Measurements from ENCODE around the gene CACNB3. TPM values are rescaled to one million over a fixed set of nuclear protein-coding genes. Genes with fewer than 3 reads are reported as not detected.

The CACNB3 gene
- total and polyA plus RNA-seq, 9 of the 15 experiments (the other 6 are each of a cell fraction or from before 2014, with no cell fraction given): 0.24 to 2.0 (median 1.5) TPM

GRCh38 chr12:48875944-48876515 lies 57.7 kb downstream of the CACNB3 start:
- no peak overlapping the region for H3K27ac ChIP-seq (ENCODE audit: extremely low read depth, low read depth, low read length)
- no peaks in the 10 kb centered on the region for H4K20me1 ChIP-seq (replicated peaks; ENCODE audit: control insufficient read depth, insufficient read depth, low read length)
- ChIA-PET POLR2A (interaction anchor here (0.8 to 2.1 kb wide), 3 partner anchors 8 to 24 kb away, joined by 4 to 12 read pairs (median 7); partner anchors contain the start of genes DDX23 and RND1), CTCF (ENCODE audit: low intra/inter-chr PET ratio) (no interaction called here)
- H3K4me3 ChIP-seq: no peak overlapping the region
- H3K4me1 ChIP-seq (replicated peaks in 1 of 2; ENCODE audit: control insufficient read depth in 2 of 2, insufficient read depth in 2 of 2, low read length in 2 of 2): peaks cover 0 to 3% of the 10 kb centered on the region in 2 experiments; a peak in 2 of 5 replicates
- no TSS peak for BruUV-seq (replicated peaks)
- TF ChIP-seq CBFA2T3 (IDR thresholded peaks at IDR 0.05) (peak; percentile 29; the same call in 1 of the 2 replicates), FOXA1 (IDR thresholded peaks at IDR 0.05; ENCODE audit: borderline replicate concordance) (no peak), C11orf30 (IDR thresholded peaks at IDR 0.05; ENCODE audit: low read depth) (peak; percentile 34; the same call in 1 of the 2 replicates), CREB1 (IDR thresholded peaks at IDR 0.05) (no peak), CREB1 (CRISPR knock-in tag; IDR thresholded peaks at IDR 0.05) (no peak), DPF2 (IDR thresholded peaks at IDR 0.05) (peak; percentile 64), ARID1B (IDR thresholded peaks at IDR 0.05) (0 out of 2 replicates have a peak, but pooled peaks have one; percentile 24), ZNF316 (IDR thresholded peaks at IDR 0.05) (peak; percentile 50), MAFG (tag; conservative IDR thresholded peaks at IDR 0.05) (peak; percentile 72), FOXM1 (IDR thresholded peaks at IDR 0.05; ENCODE audit: low read depth) (no peak), FOXM1 (CRISPR knock-in tag; IDR thresholded peaks at IDR 0.05; ENCODE audit: low read depth) (no peak), BHLHE40 (IDR thresholded peaks at IDR 0.05; ENCODE audit: low read length) (no peak), NFE2 (IDR thresholded peaks at IDR 0.05; ENCODE audit: low read depth) (peak; percentile 53), NFIC (IDR thresholded peaks at IDR 0.05) (no peak)
- TF ChIP-seq, protein P1, sequence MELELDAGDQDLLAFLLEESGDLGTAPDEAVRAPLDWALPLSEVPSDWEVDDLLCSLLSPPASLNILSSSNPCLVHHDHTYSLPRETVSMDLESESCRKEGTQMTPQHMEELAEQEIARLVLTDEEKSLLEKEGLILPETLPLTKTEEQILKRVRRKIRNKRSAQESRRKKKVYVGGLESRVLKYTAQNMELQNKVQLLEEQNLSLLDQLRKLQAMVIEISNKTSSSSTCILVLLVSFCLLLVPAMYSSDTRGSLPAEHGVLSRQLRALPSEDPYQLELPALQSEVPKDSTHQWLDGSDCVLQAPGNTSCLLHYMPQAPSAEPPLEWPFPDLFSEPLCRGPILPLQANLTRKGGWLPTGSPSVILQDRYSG (tag; conservative IDR thresholded peaks at IDR 0.05; ENCODE audit: low read depth): no peak
- intact Hi-C loops (cut with micrococcal nuclease): no loop called here
- H3K27me3 ChIP-seq (ENCODE audit: control insufficient read depth in 2 of 2, insufficient read depth in 2 of 2, low read length in 2 of 2): peaks cover 3 to 4% of the 10 kb centered on the region in 2 experiments; a peak in 1 of 5 replicates
- DNase-seq (ENCODE audit: extremely low read depth in 1 of 4, low spot score in 3 of 4) (peak in 1 of 4 experiments; percentile 7), ATAC-seq (peak; percentile 55), FAIRE-seq (no peak)
- H3K4me2 ChIP-seq (ENCODE audit: insufficient read depth, low read length): no peak overlapping the region
- in situ Hi-C loops (cut with MboI): no loop called here
- H3K36me3 ChIP-seq (ENCODE audit: control insufficient read depth, insufficient read depth, low read length): no peaks in the 10 kb centered on the region
- H3K79me2 ChIP-seq (ENCODE audit: control insufficient read depth, insufficient read depth, low read length): no peaks in the 10 kb centered on the region
- H3K9me3 ChIP-seq (replicated peaks; ENCODE audit: control insufficient read depth, insufficient read depth, low read depth, low read length): no peaks in the 10 kb centered on the region
- 17% methylated on average over 4 of the region's 4 CpGs for WGBS (ENCODE audit: insufficient coverage, low coverage, missing lambda C conversion rate)
- no peaks in the 10 kb centered on the region for H3K9me1 ChIP-seq (ENCODE audit: control insufficient read depth, insufficient read depth, low read length)
- no peak overlapping the region for H2AFZ ChIP-seq (ENCODE audit: low read depth, low read length)
- no peak overlapping the region for H3K9ac ChIP-seq (ENCODE audit: insufficient read depth in 1 of 2, low read depth in 2 of 2, low read length in 2 of 2)

Small RNA genes within 50 kb of the gene (microRNA-seq; reads per million reads assigned to microRNA genes)
- not detected for gene MIR4701 (ENCODE audit: borderline microRNAs expressed)

Small RNA genes within 50 kb of the gene (small RNA-seq; reads per million reads assigned to genes)
- gene MIR4701 (not detected), gene RF00019 (not detected)

Other genes with a start within 250 kb of the CACNB3 start
Only the 7 nearest of the 13 such genes appear.
- gene KANSL2, start 136.3 kb upstream of the CACNB3 start, total RNA-seq (2014; rRNA removed): 41.1 and 43.8 TPM in 2 replicates
- gene KANSL2, start 136.3 kb upstream of the CACNB3 start, total RNA-seq (2014; rRNA removed; fragmentation: Illumina TruSeq; extraction: Trizol): 65.0 and 70.3 TPM in 2 replicates
- gene KANSL2, start 136.3 kb upstream of the CACNB3 start, total RNA-seq (2015; rRNA removed; fragmentation: Illumina TruSeq; extraction: Trizol): 48.1 and 55.4 TPM in 2 replicates
- 43.6 and 44.8 TPM in 2 replicates for gene KANSL2, start 136.3 kb upstream of the CACNB3 start, total RNA-seq (2021)
- 60.3 and 63.9 TPM in 2 replicates for gene KANSL2, start 136.3 kb upstream of the CACNB3 start, polyA plus RNA-seq (2011; rRNA removed)
- gene KANSL2, start 136.3 kb upstream of the CACNB3 start, polyA plus RNA-seq (2014; fragmentation: Illumina TruSeq; extraction: Trizol): 45.6 and 48.5 TPM in 2 replicates
- gene KANSL2, start 136.3 kb upstream of the CACNB3 start, polyA plus RNA-seq (2014; fragmentation: Nextera tagmentation; extraction: Ambion mirVana): 10 to 100 TPM; 80.0 to 89.8 TPM
- gene KANSL2, start 136.3 kb upstream of the CACNB3 start, polyA plus RNA-seq (2014; rRNA removed): 51.6 and 57.6 TPM in 2 replicates
- 17.1 and 24.0 TPM in 2 replicates for gene CCNT1, start 101.8 kb upstream of the CACNB3 start, total RNA-seq (2014; rRNA removed)
- 51.0 and 60.3 TPM in 2 replicates for gene CCNT1, start 101.8 kb upstream of the CACNB3 start, total RNA-seq (2014; rRNA removed; fragmentation: Illumina TruSeq; extraction: Trizol)
- 37.6 and 39.0 TPM in 2 replicates for gene CCNT1, start 101.8 kb upstream of the CACNB3 start, total RNA-seq (2015; rRNA removed; fragmentation: Illumina TruSeq; extraction: Trizol)
- gene CCNT1, start 101.8 kb upstream of the CACNB3 start, total RNA-seq (2021): 52.4 and 53.9 TPM in 2 replicates
- 44.4 and 49.7 TPM in 2 replicates for gene CCNT1, start 101.8 kb upstream of the CACNB3 start, polyA plus RNA-seq (2011; rRNA removed)
- 27.1 and 33.4 TPM in 2 replicates for gene CCNT1, start 101.8 kb upstream of the CACNB3 start, polyA plus RNA-seq (2014; fragmentation: Illumina TruSeq; extraction: Trizol)
- 10 to 100 TPM in 1 of 2 experiments, 1 to 10 TPM in 1; 9.7 to 10.5 TPM for gene CCNT1, start 101.8 kb upstream of the CACNB3 start, polyA plus RNA-seq (2014; fragmentation: Nextera tagmentation; extraction: Ambion mirVana)
- gene CCNT1, start 101.8 kb upstream of the CACNB3 start, polyA plus RNA-seq (2014; rRNA removed): 18.2 and 18.5 TPM in 2 replicates
- 0.33 and 0.41 TPM in 2 replicates for gene ADCY6, start 29.4 kb upstream of the CACNB3 start, total RNA-seq (2014; rRNA removed)
- 0.19 and 0.33 TPM in 2 replicates for gene ADCY6, start 29.4 kb upstream of the CACNB3 start, total RNA-seq (2014; rRNA removed; fragmentation: Illumina TruSeq; extraction: Trizol)
- 0.34 and 0.54 TPM in 2 replicates for gene ADCY6, start 29.4 kb upstream of the CACNB3 start, total RNA-seq (2015; rRNA removed; fragmentation: Illumina TruSeq; extraction: Trizol)
- 0.87 and 1.0 TPM in 2 replicates for gene ADCY6, start 29.4 kb upstream of the CACNB3 start, total RNA-seq (2021)
- 0.65 and 1.7 TPM in 2 replicates for gene ADCY6, start 29.4 kb upstream of the CACNB3 start, polyA plus RNA-seq (2011; rRNA removed)
- gene ADCY6, start 29.4 kb upstream of the CACNB3 start, polyA plus RNA-seq (2014; fragmentation: Illumina TruSeq; extraction: Trizol): 0.59 and 0.89 TPM in 2 replicates
- gene ADCY6, start 29.4 kb upstream of the CACNB3 start, polyA plus RNA-seq (2014; fragmentation: Nextera tagmentation; extraction: Ambion mirVana): under 1 TPM; 0.01 to 0.10 TPM
- gene ADCY6, start 29.4 kb upstream of the CACNB3 start, polyA plus RNA-seq (2014; rRNA removed): 0.49 and 0.53 TPM in 2 replicates
- gene DDX23, start 33.7 kb downstream of the CACNB3 start, total RNA-seq (2014; rRNA removed): 104 and 118 TPM in 2 replicates
- gene DDX23, start 33.7 kb downstream of the CACNB3 start, total RNA-seq (2014; rRNA removed; fragmentation: Illumina TruSeq; extraction: Trizol): 100 and 107 TPM in 2 replicates
- gene DDX23, start 33.7 kb downstream of the CACNB3 start, total RNA-seq (2015; rRNA removed; fragmentation: Illumina TruSeq; extraction: Trizol): 124 and 129 TPM in 2 replicates
- gene DDX23, start 33.7 kb downstream of the CACNB3 start, total RNA-seq (2021): 97.9 and 116 TPM in 2 replicates
- 89.3 and 99.5 TPM in 2 replicates for gene DDX23, start 33.7 kb downstream of the CACNB3 start, polyA plus RNA-seq (2011; rRNA removed)
- gene DDX23, start 33.7 kb downstream of the CACNB3 start, polyA plus RNA-seq (2014; fragmentation: Illumina TruSeq; extraction: Trizol): 108 and 138 TPM in 2 replicates
- gene DDX23, start 33.7 kb downstream of the CACNB3 start, polyA plus RNA-seq (2014; fragmentation: Nextera tagmentation; extraction: Ambion mirVana): 10 to 100 TPM; 32.4 to 65.9 TPM
- 87.0 and 94.0 TPM in 2 replicates for gene DDX23, start 33.7 kb downstream of the CACNB3 start, polyA plus RNA-seq (2014; rRNA removed)
- 0.33 and 0.73 TPM in 2 replicates for gene RND1, start 47.4 kb downstream of the CACNB3 start, total RNA-seq (2014; rRNA removed)
- gene RND1, start 47.4 kb downstream of the CACNB3 start, total RNA-seq (2014; rRNA removed; fragmentation: Illumina TruSeq; extraction: Trizol): 0.06 and 0.22 TPM in 2 replicates
- 0.18 and 0.23 TPM in 2 replicates for gene RND1, start 47.4 kb downstream of the CACNB3 start, total RNA-seq (2015; rRNA removed; fragmentation: Illumina TruSeq; extraction: Trizol)
- gene RND1, start 47.4 kb downstream of the CACNB3 start, total RNA-seq (2021): 0.36 and 0.78 TPM in 2 replicates
- 0.56 and 0.58 TPM in 2 replicates for gene RND1, start 47.4 kb downstream of the CACNB3 start, polyA plus RNA-seq (2011; rRNA removed)
- gene RND1, start 47.4 kb downstream of the CACNB3 start, polyA plus RNA-seq (2014; fragmentation: Illumina TruSeq; extraction: Trizol): 0.48 and 0.58 TPM in 2 replicates
- not detected for gene RND1, start 47.4 kb downstream of the CACNB3 start, polyA plus RNA-seq (2014; fragmentation: Nextera tagmentation; extraction: Ambion mirVana)
- 0.60 TPM in 1 of 2 replicates, not detected in the other for gene RND1, start 47.4 kb downstream of the CACNB3 start, polyA plus RNA-seq (2014; rRNA removed)
- 2.3 TPM in 2 replicates for gene FKBP11, start 107.0 kb downstream of the CACNB3 start, total RNA-seq (2014; rRNA removed)
- 5.4 and 6.6 TPM in 2 replicates for gene FKBP11, start 107.0 kb downstream of the CACNB3 start, total RNA-seq (2014; rRNA removed; fragmentation: Illumina TruSeq; extraction: Trizol)
- gene FKBP11, start 107.0 kb downstream of the CACNB3 start, total RNA-seq (2015; rRNA removed; fragmentation: Illumina TruSeq; extraction: Trizol): 5.8 TPM in 2 replicates
- gene FKBP11, start 107.0 kb downstream of the CACNB3 start, total RNA-seq (2021): 6.8 and 7.4 TPM in 2 replicates
- 7.8 and 9.1 TPM in 2 replicates for gene FKBP11, start 107.0 kb downstream of the CACNB3 start, polyA plus RNA-seq (2011; rRNA removed)
- gene FKBP11, start 107.0 kb downstream of the CACNB3 start, polyA plus RNA-seq (2014; fragmentation: Illumina TruSeq; extraction: Trizol): 5.3 and 5.6 TPM in 2 replicates
- 1 to 10 TPM; 1.6 to 3.3 TPM for gene FKBP11, start 107.0 kb downstream of the CACNB3 start, polyA plus RNA-seq (2014; fragmentation: Nextera tagmentation; extraction: Ambion mirVana)
- 7.4 and 8.2 TPM in 2 replicates for gene FKBP11, start 107.0 kb downstream of the CACNB3 start, polyA plus RNA-seq (2014; rRNA removed)
- 45.8 and 62.4 TPM in 2 replicates for gene ARF3, start 139.0 kb downstream of the CACNB3 start, total RNA-seq (2014; rRNA removed)
- 53.7 and 56.2 TPM in 2 replicates for gene ARF3, start 139.0 kb downstream of the CACNB3 start, total RNA-seq (2014; rRNA removed; fragmentation: Illumina TruSeq; extraction: Trizol)
- 64.4 and 64.9 TPM in 2 replicates for gene ARF3, start 139.0 kb downstream of the CACNB3 start, total RNA-seq (2015; rRNA removed; fragmentation: Illumina TruSeq; extraction: Trizol)
- 130 and 132 TPM in 2 replicates for gene ARF3, start 139.0 kb downstream of the CACNB3 start, total RNA-seq (2021)
- 126 and 170 TPM in 2 replicates for gene ARF3, start 139.0 kb downstream of the CACNB3 start, polyA plus RNA-seq (2011; rRNA removed)
- gene ARF3, start 139.0 kb downstream of the CACNB3 start, polyA plus RNA-seq (2014; fragmentation: Illumina TruSeq; extraction: Trizol): 85.5 and 90.9 TPM in 2 replicates
- 1 to 10 TPM; 5.9 to 7.4 TPM for gene ARF3, start 139.0 kb downstream of the CACNB3 start, polyA plus RNA-seq (2014; fragmentation: Nextera tagmentation; extraction: Ambion mirVana)
- 68.6 and 76.7 TPM in 2 replicates for gene ARF3, start 139.0 kb downstream of the CACNB3 start, polyA plus RNA-seq (2014; rRNA removed)